ENCODE measurements around the gene ADGRG6.

ADGRG6 gene

DNA sequence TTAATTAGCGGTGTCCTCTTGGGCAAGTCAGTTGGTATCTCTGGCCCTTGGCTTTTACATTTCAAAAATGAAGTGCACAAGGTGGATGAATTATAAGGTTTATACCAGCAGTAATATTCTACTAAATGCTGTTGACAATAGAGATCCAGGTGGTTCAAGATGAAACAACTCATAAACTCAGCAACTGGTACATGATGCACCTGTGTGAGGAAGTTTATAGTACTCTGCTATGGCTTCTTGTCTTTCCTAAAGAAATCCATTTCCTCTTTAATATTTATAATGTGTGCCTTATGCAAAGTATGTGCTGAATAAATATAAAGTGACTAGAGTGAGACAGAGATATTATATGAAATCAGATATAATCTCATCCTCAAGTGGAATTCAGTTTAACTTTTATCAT lies 48.5 kb downstream of the ADGRG6 start:
- no peak for DNase-seq

GRCh38 chr6:142353690-142354089 lies 51.9 kb downstream of the ADGRG6 start:
- no peak for DNase-seq

DNA sequence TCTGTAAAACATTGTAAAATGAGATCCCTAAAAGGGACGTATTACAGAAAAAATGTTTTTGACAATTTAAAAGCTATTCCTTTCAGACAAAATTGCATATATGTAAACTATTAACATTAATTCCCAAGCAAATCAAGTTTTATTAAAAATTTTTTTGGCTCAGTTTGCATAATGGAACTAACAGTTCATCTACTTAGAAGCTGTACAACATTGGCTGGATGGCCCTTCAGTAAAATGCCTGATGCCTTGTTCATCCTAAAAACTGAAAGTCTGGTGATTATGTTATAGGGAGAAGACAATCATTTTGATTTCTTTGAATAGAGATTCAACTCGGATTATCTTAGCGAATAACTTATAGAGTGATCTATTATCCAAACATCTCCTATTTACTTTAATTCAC lies 52.8 kb downstream of the ADGRG6 start:
- DNase-seq = no peak

GRCh38 chr6:142355520-142356174 lies 53.8 kb downstream of the ADGRG6 start:
- DNase-seq = no peak

- DNase-seq = no peak
Measured at GRCh38 chr6:142356201-142356883, 54.5 kb downstream of the ADGRG6 start.

DNA sequence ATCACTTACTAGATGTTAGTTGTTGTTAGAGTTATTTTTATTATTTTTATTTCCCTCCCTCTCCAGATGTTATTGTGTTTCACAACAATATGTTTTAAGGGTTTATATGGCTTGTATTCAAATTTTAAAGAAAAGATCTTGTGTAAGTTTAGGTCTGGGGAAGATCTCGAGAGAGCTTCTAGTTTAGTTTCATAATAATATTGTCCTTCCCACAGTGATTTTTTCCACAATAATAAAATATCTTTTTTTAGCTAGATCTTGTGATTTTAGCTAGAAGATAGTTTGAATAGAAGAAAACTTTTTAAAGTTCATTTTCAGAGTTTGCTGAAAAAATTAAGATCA lies 55.0 kb downstream of the ADGRG6 start:
- DNase-seq = no peak

- DNase-seq = no peak
Measured at GRCh38 chr6:142357879-142358278, 56.1 kb downstream of the ADGRG6 start.

DNA sequence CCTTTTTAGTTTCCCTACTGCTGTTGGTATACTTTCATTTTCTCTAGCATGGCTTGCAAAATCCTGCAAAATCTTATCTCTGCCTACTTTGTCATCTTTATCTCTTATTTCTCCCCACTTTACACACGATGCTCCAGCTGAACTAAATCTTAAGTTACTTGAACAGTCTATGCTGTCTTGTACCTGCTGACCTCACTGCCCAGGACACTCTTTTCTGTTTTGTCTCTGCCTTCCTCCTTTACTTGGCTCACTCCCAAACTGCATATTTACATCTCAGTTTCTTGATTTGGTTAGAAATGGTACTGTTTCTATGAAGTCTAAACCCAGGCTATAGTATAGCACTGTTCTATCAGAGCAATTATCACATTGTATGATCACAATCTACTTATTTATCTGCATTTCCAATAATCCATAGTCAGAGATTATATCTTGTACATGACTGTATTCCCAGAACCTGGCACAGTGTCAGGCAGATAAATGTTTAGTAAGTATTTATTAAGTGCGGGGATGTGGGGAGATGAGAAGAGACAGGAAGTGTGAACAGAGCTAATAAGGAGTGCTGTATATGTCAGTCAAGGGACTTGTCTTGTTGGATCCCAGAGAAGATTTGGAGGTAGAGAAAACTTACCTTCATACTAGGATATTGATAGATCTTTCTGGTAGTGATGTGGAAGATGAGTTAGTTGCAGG lies 57.6 kb downstream of the ADGRG6 start:
- DNase-seq = no peak

DNA sequence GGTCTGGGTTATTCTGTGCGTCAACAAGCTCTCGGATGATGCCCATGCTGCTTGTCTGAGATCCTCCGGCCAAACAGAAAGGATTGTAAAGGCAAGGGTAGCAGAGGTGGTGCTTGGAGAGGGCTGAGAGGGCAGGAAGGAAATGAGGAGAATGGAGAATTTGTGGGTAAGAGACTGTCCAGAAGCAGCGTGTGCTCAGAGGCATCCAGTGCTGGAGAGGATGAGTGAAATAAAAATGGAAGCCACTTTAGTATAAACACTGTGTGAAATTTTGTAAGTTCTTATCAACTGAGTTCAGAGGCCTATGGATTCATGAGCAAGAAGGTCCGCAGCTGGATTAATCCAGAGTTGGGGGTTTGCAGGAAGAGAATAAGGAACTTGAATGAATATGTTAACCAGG lies 59.5 kb downstream of the ADGRG6 start:
- DNase-seq = no peak

GRCh38 chr6:142361779-142362750 lies 60.3 kb downstream of the ADGRG6 start:
- DNase-seq = no peak

DNA sequence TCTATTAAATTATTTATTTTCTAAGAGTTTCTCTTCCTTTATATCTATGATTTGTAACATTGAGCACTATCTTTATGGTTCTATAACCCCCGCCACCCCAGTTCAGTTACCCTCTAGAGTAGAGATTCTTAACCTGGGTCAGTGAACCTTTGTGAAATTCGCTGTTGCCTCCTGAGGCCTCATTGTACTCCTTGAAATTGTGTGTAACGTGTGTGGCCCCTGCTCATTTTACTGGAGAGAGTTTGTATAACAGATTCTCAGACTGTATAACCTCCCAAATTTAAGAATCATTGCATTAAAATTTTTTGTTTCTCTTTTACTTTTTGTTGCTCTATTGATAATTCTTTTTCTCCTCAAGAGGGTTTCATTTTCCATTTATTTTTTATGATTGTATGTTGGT lies 65.3 kb downstream of the ADGRG6 start:
- no peak for DNase-seq

- no peak for DNase-seq
Measured at GRCh38 chr6:142367501-142368018, 65.8 kb downstream of the ADGRG6 start.

- DNase-seq = no peak
Measured at GRCh38 chr6:142369266-142369665, 67.5 kb downstream of the ADGRG6 start.

DNA sequence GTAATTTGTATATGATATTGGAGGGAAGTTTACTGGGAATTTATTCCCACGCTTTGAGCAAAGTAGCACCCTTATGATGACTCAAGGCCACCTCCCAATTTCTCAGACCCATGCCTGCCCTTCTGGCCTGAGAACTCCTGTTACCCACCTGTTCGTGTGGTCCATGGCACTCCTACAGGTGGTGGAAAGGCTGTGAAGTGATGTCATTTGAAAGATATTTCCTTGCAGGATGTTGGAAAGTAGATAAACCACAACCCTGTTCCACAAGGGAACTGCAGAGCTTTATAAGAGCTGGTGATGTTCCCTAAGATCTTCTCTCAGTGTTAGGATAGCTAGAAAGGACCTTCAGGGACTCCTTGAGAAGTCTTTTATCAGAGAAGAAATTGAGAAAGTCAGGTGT lies 70.5 kb downstream of the ADGRG6 start:
- no peak for DNase-seq

GRCh38 chr6:142373268-142374090 lies 71.7 kb downstream of the ADGRG6 start:
- DNase-seq = no peak

DNA sequence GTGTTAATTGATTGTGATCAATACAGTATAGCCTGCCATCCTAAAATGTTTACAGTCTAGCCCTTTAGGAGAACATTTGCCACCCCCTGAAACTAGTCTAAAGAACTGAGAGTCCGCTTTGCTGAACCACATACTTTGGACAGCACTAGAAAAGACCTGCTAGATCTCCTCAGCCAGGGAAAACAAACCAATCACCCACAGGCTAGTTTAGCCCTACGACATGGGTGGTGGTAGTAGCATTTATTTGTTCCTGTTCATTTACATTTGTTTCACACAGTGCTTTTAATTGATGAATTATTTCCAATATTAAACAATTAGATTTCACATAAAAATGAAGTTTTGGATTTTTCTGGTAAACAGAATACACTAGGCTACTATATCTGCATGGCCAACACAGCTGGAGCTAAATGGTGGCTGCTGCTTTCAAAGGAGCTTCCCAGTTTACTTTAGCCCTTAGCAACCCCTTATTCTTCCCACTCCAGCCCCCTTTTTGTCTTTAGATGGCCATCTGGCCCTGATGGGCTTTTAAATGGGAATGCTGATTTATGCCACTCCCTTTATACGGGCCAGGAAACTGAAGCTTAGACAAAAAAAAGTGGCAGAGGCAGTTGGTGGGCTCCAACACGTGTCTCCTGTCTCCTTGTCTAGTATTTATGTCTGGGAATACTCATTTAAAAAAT lies 72.4 kb downstream of the ADGRG6 start:
- DNase-seq = no peak

DNA sequence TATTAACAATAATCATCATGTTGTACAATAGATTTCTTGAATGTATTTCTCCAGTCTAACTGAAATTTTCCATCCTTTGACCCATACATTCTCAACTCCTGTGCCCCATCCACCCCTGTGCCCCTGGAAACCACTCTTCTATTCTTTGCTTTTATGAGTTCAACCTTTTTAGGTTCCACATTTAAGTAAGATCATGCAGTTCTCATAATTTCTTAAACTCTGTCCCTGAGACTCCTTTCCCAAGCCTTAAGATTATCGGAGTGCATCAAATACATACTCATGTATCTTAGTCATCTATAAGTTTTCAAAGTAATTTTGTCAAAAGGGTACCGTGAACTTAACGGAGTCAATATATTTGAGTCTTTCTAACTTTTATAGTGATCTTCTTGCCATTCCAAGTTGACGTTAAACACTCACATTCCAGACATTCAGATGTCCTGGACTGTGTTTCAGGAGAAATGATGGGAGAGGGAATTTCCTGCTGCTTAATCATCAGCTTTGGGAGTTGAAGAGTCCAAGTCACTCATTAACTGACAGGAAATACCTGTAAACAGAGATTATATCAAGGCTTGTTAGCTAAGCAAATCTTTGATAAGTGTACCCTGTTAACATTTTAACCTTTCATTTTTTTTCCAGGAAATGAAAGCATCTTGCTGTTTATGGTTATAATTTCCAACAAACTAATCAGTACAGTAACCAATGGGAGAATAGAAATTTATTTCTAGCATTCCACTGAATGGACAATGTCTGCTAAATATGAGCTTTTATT lies 73.3 kb downstream of the ADGRG6 start:
- DNase-seq = no peak

DNA sequence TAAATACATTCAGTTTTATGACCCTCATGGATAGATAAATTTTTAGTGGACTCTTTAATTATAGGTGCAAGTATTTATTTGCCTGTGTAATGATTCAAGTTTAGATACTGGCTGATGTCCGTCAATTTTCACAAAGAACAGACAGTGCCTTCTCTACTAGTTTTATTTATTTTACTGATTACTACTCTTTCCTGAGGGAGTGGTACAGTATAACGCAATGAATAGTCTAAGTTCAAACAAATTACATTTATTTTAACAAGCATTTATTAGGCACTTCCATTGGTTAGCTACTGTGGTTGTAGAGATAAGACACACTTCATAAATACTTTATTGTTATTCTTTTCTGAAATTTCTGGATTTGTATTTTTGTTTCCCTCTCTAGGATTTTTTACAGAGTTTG lies 74.3 kb downstream of the ADGRG6 start:
- DNase-seq = no peak

GRCh38 chr6:142376800-142377496 lies 75.1 kb downstream of the ADGRG6 start:
- no peak for DNase-seq

GRCh38 chr6:142377497-142377848 lies 75.7 kb downstream of the ADGRG6 start:
- DNase-seq = no peak
